ENCODE results near the gene SNTA1.
"Not testable (repeated sequence)": the region's sequence is repeated elsewhere in the genome, so short reads cannot be mapped to it uniquely, and the experiment has no call there.

SNTA1 gene

GRCh38 chr20:33437141-33437911, 6.2 kb downstream of the SNTA1 start:
- no peak overlapping the region for H3K4me3 ChIP-seq (ENCODE audit: low read depth, low read length)
- TF ChIP-seq CTCF (IDR thresholded peaks at IDR 0.05; ENCODE audit: control insufficient read depth, extremely low read depth, insufficient read depth), result no peak
- no peak for DNase-seq (ENCODE audit: low read depth)

- TF ChIP-seq CTCF (IDR thresholded peaks at IDR 0.05; ENCODE audit: control insufficient read depth, extremely low read depth, insufficient read depth), result no peak
- H3K4me3 ChIP-seq (ENCODE audit: low read depth, low read length), result no peak overlapping the region
- no peak for DNase-seq (ENCODE audit: low read depth)
These were observed 9.1 kb downstream of the SNTA1 start for GRCh38 chr20:33434434-33434833.

- H3K4me3 ChIP-seq (ENCODE audit: low read depth, low read length), result no peak overlapping the region
- no peak for DNase-seq (ENCODE audit: low read depth)
- no peak for TF ChIP-seq CTCF (IDR thresholded peaks at IDR 0.05; ENCODE audit: control insufficient read depth, extremely low read depth, insufficient read depth)
These were observed 9.9 kb downstream of the SNTA1 start for GRCh38 chr20:33433465-33434234.

GRCh38 chr20:33431797-33432381, 11.7 kb downstream of the SNTA1 start:
- no peak for DNase-seq (ENCODE audit: low read depth)
- no peak overlapping the region for H3K4me3 ChIP-seq (ENCODE audit: low read depth, low read length)
- no peak for TF ChIP-seq CTCF (IDR thresholded peaks at IDR 0.05; ENCODE audit: control insufficient read depth, extremely low read depth, insufficient read depth)

GRCh38 chr20:33423875-33424274, 19.7 kb downstream of the SNTA1 start:
- H3K4me3 ChIP-seq (ENCODE audit: low read depth, low read length); DNase-seq (ENCODE audit: low read depth): not testable (repeated sequence)

GRCh38 chr20:33423141-33423834, 20.3 kb downstream of the SNTA1 start:
- H3K4me3 ChIP-seq (ENCODE audit: low read depth, low read length), result no peak overlapping the region
- no peak for TF ChIP-seq CTCF (IDR thresholded peaks at IDR 0.05; ENCODE audit: control insufficient read depth, extremely low read depth, insufficient read depth)
- no peak for DNase-seq (ENCODE audit: low read depth)
